Measurements from ENCODE around the gene HFE. TPM values are rescaled to one million over a fixed set of nuclear protein-coding genes. Genes with fewer than 3 reads are reported as not detected.

HFE gene
- total RNA-seq, 2 donors from 2014 or later = 8.9 to 16.6 TPM

DNA sequence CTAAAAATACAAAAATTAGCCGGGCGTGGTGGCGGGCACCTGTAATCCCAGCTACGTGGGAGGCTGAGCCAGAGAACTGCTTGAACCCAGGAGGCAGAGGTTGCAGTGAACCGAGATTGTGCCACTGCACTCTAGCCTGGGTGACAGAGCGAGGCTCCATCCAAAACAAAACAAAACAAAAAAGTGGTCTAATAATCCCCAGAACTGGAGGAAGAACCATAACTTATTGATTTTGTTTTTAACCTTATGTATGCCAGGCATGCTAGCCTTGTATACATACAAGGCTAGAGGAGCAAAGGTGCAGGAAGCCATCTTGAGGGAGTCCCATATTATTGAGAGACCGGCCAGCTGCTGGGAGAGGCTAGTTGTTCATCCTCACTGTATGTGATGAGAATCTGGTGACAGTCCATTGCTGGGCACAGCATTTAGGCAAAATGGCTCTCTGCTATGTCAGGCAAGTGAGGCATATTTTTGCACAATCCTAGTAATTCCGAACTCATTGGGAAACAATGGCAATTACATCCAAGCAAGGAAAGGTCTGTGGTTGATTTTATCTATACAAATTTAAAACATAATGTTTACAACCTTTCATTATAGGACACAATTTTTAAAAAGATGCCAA lies 18.0 kb downstream of the HFE start:
- intact Hi-C loops (cut with DNase I) = loop anchor here (10.0 kb wide), 1 partner anchor 50 kb away; a partner anchor contains a TSS
- no peaks in the 10 kb centered on the region for H3K4me1 ChIP-seq (replicated peaks)
- H3K4me3 ChIP-seq = no peak overlapping the region

DNA sequence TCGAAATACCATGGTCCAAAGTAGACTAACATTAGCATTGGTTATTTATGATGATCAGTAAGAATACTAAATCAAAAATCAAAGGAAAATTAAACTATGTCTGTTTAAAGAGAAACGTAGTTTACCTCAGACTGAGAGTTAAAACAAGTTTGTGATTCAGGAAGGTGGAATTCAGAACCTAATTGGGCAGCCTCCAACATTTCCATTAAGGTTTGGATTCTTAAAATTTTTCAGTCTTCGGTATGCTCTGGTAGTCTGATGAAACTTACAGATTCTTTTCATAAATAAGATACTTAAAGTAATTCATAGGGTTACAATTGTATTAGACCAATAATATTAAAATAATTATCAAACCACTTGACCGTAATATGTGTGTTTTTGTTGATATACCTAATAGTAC lies 18.6 kb downstream of the HFE start:
- no peak for DNase-seq (ENCODE audit: low spot score)
- 79% methylated on average over 4 of the region's 4 CpGs for WGBS
- Histone ChIP-seq H3K4me1 (replicated peaks) (no peaks in the 10 kb centered on the region), H3K27me3 (replicated peaks; ENCODE audit: insufficient read depth) (no peaks in the 10 kb centered on the region), H3K27ac (no peak overlapping the region), H3K9me3 (no peaks in the 10 kb centered on the region), H3K36me3 (no peaks in the 10 kb centered on the region), H3K4me3 (no peak overlapping the region)
- no peak for TF ChIP-seq POLR2AphosphoS5 (IDR thresholded peaks at IDR 0.05)
- TF ChIP-seq, protein P1, sequence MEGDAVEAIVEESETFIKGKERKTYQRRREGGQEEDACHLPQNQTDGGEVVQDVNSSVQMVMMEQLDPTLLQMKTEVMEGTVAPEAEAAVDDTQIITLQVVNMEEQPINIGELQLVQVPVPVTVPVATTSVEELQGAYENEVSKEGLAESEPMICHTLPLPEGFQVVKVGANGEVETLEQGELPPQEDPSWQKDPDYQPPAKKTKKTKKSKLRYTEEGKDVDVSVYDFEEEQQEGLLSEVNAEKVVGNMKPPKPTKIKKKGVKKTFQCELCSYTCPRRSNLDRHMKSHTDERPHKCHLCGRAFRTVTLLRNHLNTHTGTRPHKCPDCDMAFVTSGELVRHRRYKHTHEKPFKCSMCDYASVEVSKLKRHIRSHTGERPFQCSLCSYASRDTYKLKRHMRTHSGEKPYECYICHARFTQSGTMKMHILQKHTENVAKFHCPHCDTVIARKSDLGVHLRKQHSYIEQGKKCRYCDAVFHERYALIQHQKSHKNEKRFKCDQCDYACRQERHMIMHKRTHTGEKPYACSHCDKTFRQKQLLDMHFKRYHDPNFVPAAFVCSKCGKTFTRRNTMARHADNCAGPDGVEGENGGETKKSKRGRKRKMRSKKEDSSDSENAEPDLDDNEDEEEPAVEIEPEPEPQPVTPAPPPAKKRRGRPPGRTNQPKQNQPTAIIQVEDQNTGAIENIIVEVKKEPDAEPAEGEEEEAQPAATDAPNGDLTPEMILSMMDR (IDR thresholded peaks at IDR 0.05) = no peak
- TF ChIP-seq POLR2A (IDR thresholded peaks at IDR 0.05) = no peak
- intact Hi-C loops (cut with DNase I) = loop anchor here (10.0 kb wide), 1 partner anchor 49 kb away; a partner anchor contains a TSS

More for the DNA sequence above, 18.0 kb downstream of the HFE start:
- TF ChIP-seq POLR2AphosphoS5 (IDR thresholded peaks at IDR 0.05) = no peak
- no peak for TF ChIP-seq POLR2A (IDR thresholded peaks at IDR 0.05)
- TF ChIP-seq, protein P1 (IDR thresholded peaks at IDR 0.05) = no peak
- no peak for DNase-seq (ENCODE audit: low spot score)
- H3K36me3 ChIP-seq = no peaks in the 10 kb centered on the region
- WGBS = 97% methylated on average over 8 of the region's 8 CpGs
- H3K27ac ChIP-seq = peak overlapping the region in 1 of 2 donors; percentile 86
- no peaks in the 10 kb centered on the region for H3K27me3 ChIP-seq (replicated peaks; ENCODE audit: insufficient read depth)
- H3K9me3 ChIP-seq = no peaks in the 10 kb centered on the region

DNA sequence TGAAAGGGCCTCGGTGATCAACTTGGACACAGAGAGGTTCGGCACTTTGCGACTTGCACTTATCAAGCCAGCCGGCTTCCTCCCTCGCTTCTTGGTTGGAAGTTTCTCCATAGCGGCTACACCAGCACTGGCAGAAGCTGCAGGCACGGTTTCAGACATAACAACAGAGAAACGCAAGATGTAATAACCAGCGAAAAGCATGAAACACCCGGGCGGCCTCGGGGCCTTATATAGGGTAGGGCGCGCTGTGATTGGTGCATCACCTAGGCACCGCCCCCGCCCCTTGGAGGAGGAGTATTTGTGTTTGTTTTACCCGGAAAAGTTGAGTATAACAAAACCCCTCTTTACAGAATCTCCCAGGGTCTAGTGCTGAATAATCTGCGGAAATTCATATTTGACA lies 20.7 kb downstream of the HFE start:
- no peaks in the 10 kb centered on the region for H3K4me1 ChIP-seq (replicated peaks)
- no peak overlapping the region for H3K4me3 ChIP-seq
- WGBS = 93% methylated on average over 18 of the region's 18 CpGs
- no peak overlapping the region for H3K27ac ChIP-seq
- H3K27me3 ChIP-seq (replicated peaks; ENCODE audit: insufficient read depth) = no peaks in the 10 kb centered on the region
- no peaks in the 10 kb centered on the region for H3K36me3 ChIP-seq
- intact Hi-C loops (cut with DNase I) = loop anchor here (10.0 kb wide), 1 partner anchor 47 kb away; a partner anchor contains a TSS
- TF ChIP-seq POLR2A (IDR thresholded peaks at IDR 0.05) (no peak), POLR2AphosphoS5 (IDR thresholded peaks at IDR 0.05) (no peak)
- TF ChIP-seq, protein P1 (IDR thresholded peaks at IDR 0.05) = no peak
- no peaks in the 10 kb centered on the region for H3K9me3 ChIP-seq
- no peak for DNase-seq (ENCODE audit: low spot score)

DNA sequence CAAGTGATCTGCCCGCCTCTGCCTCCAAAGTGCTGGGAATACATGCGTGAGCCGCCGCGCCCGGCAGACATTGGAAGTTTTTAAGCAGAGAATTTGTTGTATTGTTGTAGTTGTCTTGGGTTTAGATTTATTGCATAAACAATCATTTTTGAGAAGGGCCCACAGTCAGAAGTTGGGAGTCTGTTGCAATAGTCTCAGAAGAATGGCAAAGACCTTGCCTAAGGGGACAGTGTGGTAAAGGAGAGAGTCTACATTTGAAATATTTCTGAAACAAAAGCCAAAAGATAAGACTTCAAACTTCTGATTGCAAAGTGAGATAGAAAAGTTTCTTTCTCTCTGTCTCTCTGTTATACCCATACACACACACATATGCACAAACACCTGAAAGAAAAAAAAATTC lies 22.5 kb downstream of the HFE start:
- Histone ChIP-seq H3K27me3 (replicated peaks; ENCODE audit: insufficient read depth) (no peaks in the 10 kb centered on the region), H3K9me3 (no peaks in the 10 kb centered on the region), H3K27ac (no peak overlapping the region), H3K4me1 (replicated peaks) (no peaks in the 10 kb centered on the region), H3K36me3 (no peaks in the 10 kb centered on the region), H3K4me3 (no peak overlapping the region)
- intact Hi-C loops (cut with DNase I) = loop anchor here (10.0 kb wide), 1 partner anchor 45 kb away; a partner anchor contains a TSS
- TF ChIP-seq POLR2AphosphoS5 (IDR thresholded peaks at IDR 0.05) = no peak
- TF ChIP-seq, protein P1 (IDR thresholded peaks at IDR 0.05) = no peak
- no peak for TF ChIP-seq POLR2A (IDR thresholded peaks at IDR 0.05)
- no peak for DNase-seq (ENCODE audit: low spot score)
- 95% methylated on average over 6 of the region's 6 CpGs for WGBS

DNA sequence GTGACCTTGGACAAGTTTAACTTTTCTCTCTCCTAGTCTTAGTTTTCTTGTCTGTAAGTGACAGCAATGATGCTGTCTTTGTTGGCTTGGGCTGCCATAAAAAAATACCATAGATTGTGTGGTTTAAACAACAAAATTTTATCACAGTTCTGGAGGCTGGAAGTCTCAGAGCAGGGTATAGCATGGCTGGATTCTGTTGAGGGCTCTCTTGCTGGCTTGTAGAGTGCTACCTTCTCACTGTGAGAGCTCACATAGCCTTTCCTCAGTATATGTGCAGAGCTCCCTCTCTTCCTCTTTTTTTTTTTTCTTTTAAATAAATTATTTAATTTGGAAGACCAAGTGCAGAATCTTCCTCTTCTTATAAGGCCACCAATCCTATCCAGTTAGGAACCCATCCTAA lies 26.3 kb downstream of the HFE start:
- no peak overlapping the region for H3K4me3 ChIP-seq
- H3K4me1 ChIP-seq (replicated peaks) = no peaks in the 10 kb centered on the region
- TF ChIP-seq POLR2AphosphoS5 (IDR thresholded peaks at IDR 0.05) = no peak
- TF ChIP-seq POLR2A (IDR thresholded peaks at IDR 0.05) = no peak
- TF ChIP-seq, protein P1 (IDR thresholded peaks at IDR 0.05) = no peak
- intact Hi-C loops (cut with DNase I) = no loop called here
- no peak overlapping the region for H3K27ac ChIP-seq
- no peaks in the 10 kb centered on the region for H3K27me3 ChIP-seq (replicated peaks; ENCODE audit: insufficient read depth)
- DNase-seq (ENCODE audit: low spot score) = no peak
- no peaks in the 10 kb centered on the region for H3K36me3 ChIP-seq
- no peaks in the 10 kb centered on the region for H3K9me3 ChIP-seq

Measured in prostate gland (tissue), 2 donors.